GM12892 (cell line): ENCODE data around the gene GPR107.

Experiments
- POLR2A ChIP-seq: IDR thresholded peaks from 2 replicates; pipeline ENCODE4 v1.6.1; 2011; ENCODE audit warnings: low read depth, low read length, control low read depth
- POLR2AphosphoS5 ChIP-seq: IDR thresholded peaks from 2 replicates; pipeline ENCODE4 v1.6.1; 2011; ENCODE audit warnings: low read depth, low read length, control low read depth

GRCh38 chr9:130034570-130034969 lies 19.1 kb upstream of the GPR107 start:
- TF ChIP-seq POLR2AphosphoS5 (no peak; the same call in 1 of the 2 replicates), POLR2A (no peak)
